ENCODE measurements around the gene ABCA1. TPM values are rescaled to one million over a fixed set of nuclear protein-coding genes. Genes with fewer than 3 reads are reported as not detected.

Gene ABCA1
- total and polyA plus RNA-seq, 2 of the 13 experiments (the other 11 are each of a cell fraction or from before 2014, with no cell fraction given): 26.8 to 63.8 TPM

GRCh38 chr9:104885818-104886709 lies 41.9 kb downstream of the ABCA1 start (continued):
- TF ChIP-seq RBM39 (IDR thresholded peaks at IDR 0.05; ENCODE audit: low read depth, low read length, poor library complexity, severe bottlenecking) (no peak), PRDM15 (CRISPR knock-in tag; IDR thresholded peaks at IDR 0.05) (no peak), BORCS8-MEF2B (CRISPR knock-in tag; IDR thresholded peaks at IDR 0.05) (0 out of 2 replicates have a peak, but pooled peaks have one; percentile 37), CENPT (CRISPR knock-in tag; IDR thresholded peaks at IDR 0.05; ENCODE audit: low read depth) (no peak), FOXK2 (IDR thresholded peaks at IDR 0.05) (peak; percentile 22; the same call in 1 of the 2 replicates), ZNF768 (CRISPR knock-in tag; IDR thresholded peaks at IDR 0.05) (no peak), MTF1 (CRISPR knock-in tag; IDR thresholded peaks at IDR 0.05) (no peak), ELF3 (CRISPR knock-in tag; IDR thresholded peaks at IDR 0.05) (peak; percentile 93), ZNF747 (CRISPR knock-in tag; IDR thresholded peaks at IDR 0.05; ENCODE audit: borderline replicate concordance) (no peak), ARNT (IDR thresholded peaks at IDR 0.05) (no peak), IRX3 (CRISPR knock-in tag; IDR thresholded peaks at IDR 0.05; ENCODE audit: borderline replicate concordance, low read depth) (0 out of 2 replicates have a peak, but pooled peaks have one; percentile 35), ZNF678 (CRISPR knock-in tag; IDR thresholded peaks at IDR 0.05) (no peak), TAF15 (IDR thresholded peaks at IDR 0.05; ENCODE audit: low read depth, low read length, poor library complexity, severe bottlenecking) (no peak), ZNF615 (CRISPR knock-in tag; IDR thresholded peaks at IDR 0.05; ENCODE audit: borderline replicate concordance) (no peak), ZNF264 (CRISPR knock-in tag; IDR thresholded peaks at IDR 0.05) (peak; percentile 81), ZNF558 (CRISPR knock-in tag; IDR thresholded peaks at IDR 0.05; ENCODE audit: borderline replicate concordance) (no peak), ZNF337 (CRISPR knock-in tag; IDR thresholded peaks at IDR 0.05; ENCODE audit: borderline replicate concordance, low read depth) (no peak; the same call in 1 of the 2 replicates), FOSL1 (CRISPR knock-in tag; IDR thresholded peaks at IDR 0.05; ENCODE audit: borderline replicate concordance) (no peak), MED13 (CRISPR knock-in tag; IDR thresholded peaks at IDR 0.05) (peak; percentile 98), LCORL (IDR thresholded peaks at IDR 0.05) (peak; percentile 72), LCORL (CRISPR knock-in tag; IDR thresholded peaks at IDR 0.05) (peak; percentile 78), MYC (CRISPR knock-in tag; IDR thresholded peaks at IDR 0.05; ENCODE audit: borderline replicate concordance) (peak; percentile 27; the same call in 1 of the 2 replicates), ZNF597 (CRISPR knock-in tag; IDR thresholded peaks at IDR 0.05) (no peak), STAG1 (CRISPR knock-in tag; IDR thresholded peaks at IDR 0.05) (peak; percentile 39), ZNF792 (CRISPR knock-in tag; IDR thresholded peaks at IDR 0.05) (peak; percentile 65), MAF1 (CRISPR knock-in tag; IDR thresholded peaks at IDR 0.05; ENCODE audit: borderline replicate concordance) (no peak)
- TF ChIP-seq, protein P1, sequence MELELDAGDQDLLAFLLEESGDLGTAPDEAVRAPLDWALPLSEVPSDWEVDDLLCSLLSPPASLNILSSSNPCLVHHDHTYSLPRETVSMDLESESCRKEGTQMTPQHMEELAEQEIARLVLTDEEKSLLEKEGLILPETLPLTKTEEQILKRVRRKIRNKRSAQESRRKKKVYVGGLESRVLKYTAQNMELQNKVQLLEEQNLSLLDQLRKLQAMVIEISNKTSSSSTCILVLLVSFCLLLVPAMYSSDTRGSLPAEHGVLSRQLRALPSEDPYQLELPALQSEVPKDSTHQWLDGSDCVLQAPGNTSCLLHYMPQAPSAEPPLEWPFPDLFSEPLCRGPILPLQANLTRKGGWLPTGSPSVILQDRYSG (CRISPR knock-in tag; IDR thresholded peaks at IDR 0.05): no peak
